Neural crest cell (in vitro differentiated cells): ENCODE results near the gene NPAS3. TPM values are rescaled to one million over a fixed set of nuclear protein-coding genes. Genes with fewer than 3 reads are reported as not detected.

Source experiments
- DNase-seq: peaks from one replicate; pipeline ENCODE4 v3.0.0; 2021; ENCODE audit warnings: low read depth, mixed read lengths, low spot score
- H3K27ac Mint-ChIP-seq: one replicate; pipeline ENCODE4 v1.8.0; 2021; ENCODE audit warnings: mild to moderate bottlenecking, mixed read lengths; ENCODE audit not compliant: unreplicated experiment
- H3K27me3 Mint-ChIP-seq: 2 replicates; pipeline ENCODE4 v1.8.0; 2021; ENCODE audit warnings: low read depth, mild to moderate bottlenecking, mixed read lengths
- H3K36me3 Mint-ChIP-seq: 2 replicates; pipeline ENCODE4 v1.8.0; 2021; ENCODE audit warnings: low read depth, mild to moderate bottlenecking, mixed read lengths
- H3K4me1 Mint-ChIP-seq: 2 replicates; pipeline ENCODE4 v1.8.0; 2021; ENCODE audit warnings: mixed read lengths
- H3K4me3 Mint-ChIP-seq: one replicate; pipeline ENCODE4 v1.8.0; 2021; ENCODE audit warnings: mild to moderate bottlenecking, mixed read lengths
- H3K9me3 Mint-ChIP-seq: 2 replicates; pipeline ENCODE4 v1.8.0; 2021; ENCODE audit warnings: mixed read lengths
- total RNA-seq: library from RNA; stranded (reverse); gene quantifications from 2 replicates; pipeline ENCODE4 v1.2.1, GENCODE V29; 2021
- TF ChIP-seq, protein P1 (sequence below): fragments of 200-600 bp; sonication (generic); conservative IDR thresholded peaks from 2 replicates; pipeline ENCODE4 v1.5.0; 2021; ENCODE audit warnings: antibody characterized with exemption, mild to moderate bottlenecking

NPAS3 gene
- total RNA-seq, 1 donor from 2014 or later = 18.2 TPM

DNA sequence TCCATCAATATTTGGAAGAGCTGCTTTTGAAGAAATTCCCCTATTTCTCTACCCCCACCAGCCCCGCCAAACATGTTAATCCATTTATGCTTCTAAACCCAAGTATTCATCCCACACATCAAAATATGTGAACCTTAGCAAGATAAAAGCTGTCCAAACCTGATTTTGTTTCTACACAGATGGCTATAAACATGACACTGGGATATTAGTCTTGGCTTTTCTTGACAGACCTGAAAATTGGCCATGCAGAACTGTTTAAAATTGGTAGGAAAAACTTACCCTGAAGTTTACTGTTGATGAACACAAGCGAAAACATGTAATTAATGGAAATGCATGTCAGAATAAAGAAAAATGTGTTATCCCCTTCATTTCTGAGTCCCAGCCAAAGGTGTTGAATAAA is 642.2 kb downstream of the NPAS3 start:
- no peak overlapping the region for H3K4me3 Mint-ChIP-seq
- no peak overlapping the region for H3K27ac Mint-ChIP-seq
- no peaks in the 10 kb centered on the region for H3K27me3 Mint-ChIP-seq
- no peaks in the 10 kb centered on the region for H3K9me3 Mint-ChIP-seq
- TF ChIP-seq, protein P1, sequence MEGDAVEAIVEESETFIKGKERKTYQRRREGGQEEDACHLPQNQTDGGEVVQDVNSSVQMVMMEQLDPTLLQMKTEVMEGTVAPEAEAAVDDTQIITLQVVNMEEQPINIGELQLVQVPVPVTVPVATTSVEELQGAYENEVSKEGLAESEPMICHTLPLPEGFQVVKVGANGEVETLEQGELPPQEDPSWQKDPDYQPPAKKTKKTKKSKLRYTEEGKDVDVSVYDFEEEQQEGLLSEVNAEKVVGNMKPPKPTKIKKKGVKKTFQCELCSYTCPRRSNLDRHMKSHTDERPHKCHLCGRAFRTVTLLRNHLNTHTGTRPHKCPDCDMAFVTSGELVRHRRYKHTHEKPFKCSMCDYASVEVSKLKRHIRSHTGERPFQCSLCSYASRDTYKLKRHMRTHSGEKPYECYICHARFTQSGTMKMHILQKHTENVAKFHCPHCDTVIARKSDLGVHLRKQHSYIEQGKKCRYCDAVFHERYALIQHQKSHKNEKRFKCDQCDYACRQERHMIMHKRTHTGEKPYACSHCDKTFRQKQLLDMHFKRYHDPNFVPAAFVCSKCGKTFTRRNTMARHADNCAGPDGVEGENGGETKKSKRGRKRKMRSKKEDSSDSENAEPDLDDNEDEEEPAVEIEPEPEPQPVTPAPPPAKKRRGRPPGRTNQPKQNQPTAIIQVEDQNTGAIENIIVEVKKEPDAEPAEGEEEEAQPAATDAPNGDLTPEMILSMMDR = no peak
- no peak for DNase-seq
- peaks cover 3% of the 10 kb centered on the region for H3K36me3 Mint-ChIP-seq
- peaks cover 8% of the 10 kb centered on the region for H3K4me1 Mint-ChIP-seq

DNA sequence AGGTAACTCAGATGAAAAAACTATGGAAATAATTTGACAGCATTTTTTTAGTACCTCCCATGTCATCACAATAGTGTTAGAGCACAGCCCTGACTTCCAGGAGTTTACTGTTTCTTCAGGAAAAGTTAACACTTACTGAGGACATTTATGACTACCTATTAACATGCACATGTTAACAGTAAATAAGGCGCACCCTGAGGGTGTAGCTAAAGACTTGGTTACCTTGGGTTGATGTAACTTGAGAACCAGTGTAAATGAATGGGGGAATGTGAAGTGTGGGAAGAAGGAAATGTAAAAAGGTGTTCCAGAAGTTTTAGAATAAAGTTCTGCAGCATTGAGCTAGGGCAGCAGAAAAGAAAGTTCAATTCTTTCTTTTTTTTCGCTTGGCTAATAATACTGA is 646.0 kb downstream of the NPAS3 start:
- Mint-ChIP-seq H3K4me3 (no peak overlapping the region), H3K9me3 (no peaks in the 10 kb centered on the region), H3K36me3 (no peaks in the 10 kb centered on the region), H3K27me3 (no peaks in the 10 kb centered on the region), H3K4me1 (peaks cover 14% of the 10 kb centered on the region), H3K27ac (no peak overlapping the region)
- TF ChIP-seq, protein P1 = no peak
- DNase-seq = no peak

DNA sequence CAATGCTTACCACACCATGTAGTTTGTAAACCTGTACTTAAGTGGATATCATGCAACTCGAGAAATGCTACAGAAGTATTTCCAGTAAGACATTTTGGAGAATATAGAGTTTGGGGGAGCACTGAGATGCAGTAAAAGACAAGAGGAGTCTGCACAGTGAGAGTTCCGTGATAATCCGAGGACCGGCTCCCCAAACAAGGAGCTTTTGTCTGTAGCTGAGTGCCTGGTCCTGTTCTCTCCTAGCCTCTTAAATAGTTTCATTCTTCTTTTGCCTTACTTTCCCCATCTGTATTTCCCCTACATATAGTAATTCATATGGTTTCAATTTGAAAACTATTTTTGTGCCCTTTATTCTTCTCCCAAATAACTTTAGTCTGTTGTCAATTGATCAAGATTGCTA is 648.1 kb downstream of the NPAS3 start:
- Mint-ChIP-seq H3K4me1 (peaks cover 14% of the 10 kb centered on the region), H3K36me3 (no peaks in the 10 kb centered on the region), H3K9me3 (peaks cover 3% of the 10 kb centered on the region), H3K27me3 (no peaks in the 10 kb centered on the region), H3K4me3 (no peak overlapping the region), H3K27ac (no peak overlapping the region)
- TF ChIP-seq, protein P1 = no peak
- no peak for DNase-seq

DNA sequence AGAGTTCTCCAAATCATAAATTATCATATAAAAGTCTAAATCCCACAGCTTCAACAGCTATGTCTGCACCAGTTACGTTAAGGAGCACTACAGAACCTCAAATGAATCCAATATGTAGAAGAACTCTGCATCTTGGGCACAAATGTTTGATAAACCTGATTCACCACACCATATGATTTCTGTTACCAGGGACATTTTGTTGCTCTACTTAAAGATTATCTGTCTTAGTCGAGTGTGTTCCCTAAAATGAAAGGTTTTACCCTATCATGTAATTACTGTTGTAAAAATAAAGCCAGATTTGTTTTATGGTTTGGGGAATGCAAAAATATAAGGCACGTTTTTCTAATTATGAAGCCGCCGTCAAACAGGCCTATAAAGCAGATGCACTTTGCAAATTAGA is 649.1 kb downstream of the NPAS3 start:
- Mint-ChIP-seq H3K4me1 (peaks cover 14% of the 10 kb centered on the region), H3K36me3 (no peaks in the 10 kb centered on the region), H3K27me3 (no peaks in the 10 kb centered on the region), H3K27ac (no peak overlapping the region), H3K4me3 (no peak overlapping the region), H3K9me3 (peaks cover 3% of the 10 kb centered on the region)
- no peak for DNase-seq
- TF ChIP-seq, protein P1 = no peak

DNA sequence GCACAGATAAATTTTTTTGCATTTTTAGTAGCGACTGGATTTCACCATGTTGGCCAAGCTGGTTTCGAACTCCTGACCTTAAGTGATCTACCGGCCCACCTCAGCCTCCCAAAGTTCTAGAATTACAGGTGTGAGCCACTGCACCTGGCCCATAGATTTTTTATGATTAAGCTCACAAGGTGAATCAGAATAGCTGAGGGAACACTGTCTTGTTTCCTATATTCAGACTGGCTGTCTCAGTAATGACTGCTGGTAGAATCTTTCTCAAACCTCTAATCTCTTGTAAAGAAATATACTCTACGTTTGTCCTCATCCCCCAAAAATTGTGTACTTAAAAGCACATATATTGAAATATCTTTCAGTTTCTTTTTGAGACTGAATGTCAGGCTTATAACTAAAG is 650.1 kb downstream of the NPAS3 start:
- peaks cover 3% of the 10 kb centered on the region for H3K9me3 Mint-ChIP-seq
- H3K36me3 Mint-ChIP-seq = no peaks in the 10 kb centered on the region
- no peak overlapping the region for H3K4me3 Mint-ChIP-seq
- DNase-seq = no peak
- TF ChIP-seq, protein P1 = no peak
- no peaks in the 10 kb centered on the region for H3K27me3 Mint-ChIP-seq
- peaks cover 14% of the 10 kb centered on the region for H3K4me1 Mint-ChIP-seq
- H3K27ac Mint-ChIP-seq = no peak overlapping the region

DNA sequence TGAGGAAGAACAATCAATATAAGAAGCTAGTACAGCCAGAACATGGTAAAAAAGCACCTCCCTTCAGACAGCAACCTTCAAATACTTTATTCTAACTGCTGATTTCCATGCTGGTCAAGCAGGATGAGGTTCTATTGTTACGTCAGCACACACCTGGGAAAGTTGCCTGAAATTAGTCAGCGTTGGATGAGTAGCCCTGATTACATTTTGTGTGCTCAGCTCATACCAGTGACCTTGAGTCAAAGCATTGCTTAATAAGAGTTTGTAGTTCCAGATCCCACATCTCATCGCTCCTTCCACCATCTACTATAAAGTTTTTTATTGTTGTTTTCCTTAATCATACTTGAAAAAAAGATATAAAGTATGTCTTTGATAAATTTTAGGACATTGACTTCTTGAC is 650.7 kb downstream of the NPAS3 start:
- no peaks in the 10 kb centered on the region for H3K36me3 Mint-ChIP-seq
- TF ChIP-seq, protein P1 = no peak
- H3K9me3 Mint-ChIP-seq = peaks cover 3% of the 10 kb centered on the region
- H3K4me3 Mint-ChIP-seq = no peak overlapping the region
- DNase-seq = no peak
- H3K4me1 Mint-ChIP-seq = peaks cover 14% of the 10 kb centered on the region
- H3K27ac Mint-ChIP-seq = no peak overlapping the region
- H3K27me3 Mint-ChIP-seq = no peaks in the 10 kb centered on the region
